ENCODE results near the gene ARMH4. TPM values are rescaled to one million over a fixed set of nuclear protein-coding genes. Genes with fewer than 3 reads are reported as not detected.

The ARMH4 gene
- total RNA-seq, 2 experiments from 2014 or later: not detected

GRCh38 chr14:57974896-57975295 lies 177.1 kb downstream of the ARMH4 start:
- H3K9me3 Mint-ChIP-seq (ENCODE audit: insufficient read depth): no peaks in the 10 kb centered on the region
- DNase-seq (no peak), ATAC-seq (no peak)
- peaks cover 6% of the 10 kb centered on the region for H3K27me3 Mint-ChIP-seq (ENCODE audit: low read depth)
- H3K27ac Mint-ChIP-seq: no peak overlapping the region
- CTCF ChIA-PET: no interaction called here
- POLR2A ChIA-PET: no interaction called here
- no peaks in the 10 kb centered on the region for H3K36me3 Mint-ChIP-seq (ENCODE audit: low read depth)
- no peaks in the 10 kb centered on the region for H3K4me1 Mint-ChIP-seq (ENCODE audit: low read depth)
- H3K4me3 Mint-ChIP-seq: no peak overlapping the region

GRCh38 chr14:57970594-57970993 lies 181.4 kb downstream of the ARMH4 start:
- H3K27me3 Mint-ChIP-seq (ENCODE audit: low read depth): peaks cover 6% of the 10 kb centered on the region
- H3K4me3 Mint-ChIP-seq: no peak overlapping the region
- no peaks in the 10 kb centered on the region for H3K36me3 Mint-ChIP-seq (ENCODE audit: low read depth)
- ATAC-seq (no peak), DNase-seq (no peak)
- POLR2A ChIA-PET: no interaction called here
- no peaks in the 10 kb centered on the region for H3K9me3 Mint-ChIP-seq (ENCODE audit: insufficient read depth)
- CTCF ChIA-PET: no interaction called here
- H3K4me1 Mint-ChIP-seq (ENCODE audit: low read depth): no peaks in the 10 kb centered on the region
- H3K27ac Mint-ChIP-seq: no peak overlapping the region

GRCh38 chr14:57970175-57970574 lies 181.8 kb downstream of the ARMH4 start:
- no peak for ATAC-seq
- Mint-ChIP-seq H3K36me3 (ENCODE audit: low read depth) (no peaks in the 10 kb centered on the region), H3K4me3 (no peak overlapping the region), H3K9me3 (ENCODE audit: insufficient read depth) (no peaks in the 10 kb centered on the region), H3K27ac (no peak overlapping the region), H3K27me3 (ENCODE audit: low read depth) (peaks cover 6% of the 10 kb centered on the region), H3K4me1 (ENCODE audit: low read depth) (no peaks in the 10 kb centered on the region)
- ChIA-PET POLR2A (no interaction called here), CTCF (no interaction called here)
- DNase-seq: no peak

- Mint-ChIP-seq H3K36me3 (ENCODE audit: low read depth) (no peaks in the 10 kb centered on the region), H3K27me3 (ENCODE audit: low read depth) (peaks cover 2% of the 10 kb centered on the region), H3K9me3 (ENCODE audit: insufficient read depth) (no peaks in the 10 kb centered on the region), H3K27ac (no peak overlapping the region), H3K4me1 (ENCODE audit: low read depth) (no peaks in the 10 kb centered on the region), H3K4me3 (no peak overlapping the region)
- ChIA-PET CTCF (no interaction called here), POLR2A (no interaction called here)
- ATAC-seq (no peak), DNase-seq (no peak)
Measured at GRCh38 chr14:57963071-57963470, 188.9 kb downstream of the ARMH4 start.

GRCh38 chr14:57962325-57963035 lies 189.5 kb downstream of the ARMH4 start:
- ChIA-PET CTCF (no interaction called here), POLR2A (no interaction called here)
- DNase-seq (no peak), ATAC-seq (no peak)
- peaks cover 2% of the 10 kb centered on the region for H3K27me3 Mint-ChIP-seq (ENCODE audit: low read depth)
- H3K4me1 Mint-ChIP-seq (ENCODE audit: low read depth): no peaks in the 10 kb centered on the region
- H3K27ac Mint-ChIP-seq: no peak overlapping the region
- H3K36me3 Mint-ChIP-seq (ENCODE audit: low read depth): no peaks in the 10 kb centered on the region
- no peak overlapping the region for H3K4me3 Mint-ChIP-seq
- no peaks in the 10 kb centered on the region for H3K9me3 Mint-ChIP-seq (ENCODE audit: insufficient read depth)

- Mint-ChIP-seq H3K9me3 (ENCODE audit: insufficient read depth) (no peaks in the 10 kb centered on the region), H3K36me3 (ENCODE audit: low read depth) (no peaks in the 10 kb centered on the region), H3K4me3 (no peak overlapping the region), H3K27me3 (ENCODE audit: low read depth) (peaks cover 2% of the 10 kb centered on the region), H3K27ac (no peak overlapping the region), H3K4me1 (ENCODE audit: low read depth) (no peaks in the 10 kb centered on the region)
- ChIA-PET POLR2A (no interaction called here), CTCF (no interaction called here)
- ATAC-seq (no peak), DNase-seq (no peak)
Measured at GRCh38 chr14:57961786-57962060, 190.3 kb downstream of the ARMH4 start.

- Mint-ChIP-seq H3K4me3 (no peak overlapping the region), H3K9me3 (ENCODE audit: insufficient read depth) (no peaks in the 10 kb centered on the region), H3K27me3 (ENCODE audit: low read depth) (peaks cover 2% of the 10 kb centered on the region), H3K4me1 (ENCODE audit: low read depth) (no peaks in the 10 kb centered on the region), H3K36me3 (ENCODE audit: low read depth) (no peaks in the 10 kb centered on the region), H3K27ac (no peak overlapping the region)
- DNase-seq (no peak), ATAC-seq (no peak)
- ChIA-PET POLR2A (no interaction called here), CTCF (no interaction called here)
Measured at GRCh38 chr14:57960946-57961785, 190.8 kb downstream of the ARMH4 start.

GRCh38 chr14:57957441-57957840 lies 194.6 kb downstream of the ARMH4 start:
- no peak overlapping the region for H3K27ac Mint-ChIP-seq
- DNase-seq (no peak), ATAC-seq (no peak)
- H3K27me3 Mint-ChIP-seq (ENCODE audit: low read depth): no peaks in the 10 kb centered on the region
- H3K9me3 Mint-ChIP-seq (ENCODE audit: insufficient read depth): no peaks in the 10 kb centered on the region
- H3K4me1 Mint-ChIP-seq (ENCODE audit: low read depth): no peaks in the 10 kb centered on the region
- ChIA-PET POLR2A (no interaction called here), CTCF (no interaction called here)
- H3K4me3 Mint-ChIP-seq: no peak overlapping the region
- H3K36me3 Mint-ChIP-seq (ENCODE audit: low read depth): no peaks in the 10 kb centered on the region

Other genes with a start within 250 kb of the ARMH4 start
- 10 to 100 TPM; 49.5 to 53.4 TPM for gene ACTR10, start 47.9 kb upstream of the ARMH4 start, total RNA-seq
- gene PSMA3, start 92.6 kb upstream of the ARMH4 start, total RNA-seq: 100 to 1,000 TPM; 257 to 275 TPM
- gene ARID4A, start 146.3 kb upstream of the ARMH4 start, total RNA-seq: 10 to 100 TPM; 27.0 to 28.0 TPM
- gene TOMM20L, start 243.7 kb upstream of the ARMH4 start, total RNA-seq: not detected